GM19328 (cell line): ENCODE data around the gene DRC7.

Experiments
- ATAC-seq: cut with Tn5 transposase; IDR thresholded peaks from one replicate; pipeline ENCODE4 v1.9.1; 2021; ENCODE audit warnings: mild to moderate bottlenecking, moderate library complexity; ENCODE audit not compliant: unreplicated experiment

DRC7 gene

GRCh38 chr16:57690782-57691471, 3.7 kb upstream of the DRC7 start:
- ATAC-seq: no peak

- ATAC-seq: no peak
These were observed 2.0 kb upstream of the DRC7 start for GRCh38 chr16:57692636-57693035.

GRCh38 chr16:57693550-57693949, 1.1 kb upstream of the DRC7 start:
- no peak for ATAC-seq

GRCh38 chr16:57694231-57694724, 328 bp upstream of the DRC7 start:
- ATAC-seq: no peak

GRCh38 chr16:57695680-57696069, 1.1 kb downstream of the DRC7 start:
- ATAC-seq: no peak

- ATAC-seq: no peak
These were observed 1.6 kb downstream of the DRC7 start for GRCh38 chr16:57696240-57696639.

- no peak for ATAC-seq
These were observed 3.4 kb downstream of the DRC7 start for GRCh38 chr16:57697896-57698537.

- no peak for ATAC-seq
These were observed 4.3 kb downstream of the DRC7 start for GRCh38 chr16:57698812-57699405.

GRCh38 chr16:57699481-57699880, 4.9 kb downstream of the DRC7 start:
- no peak for ATAC-seq

- ATAC-seq: no peak
These were observed 5.3 kb downstream of the DRC7 start for GRCh38 chr16:57699899-57700298.

GRCh38 chr16:57700781-57701551, 6.4 kb downstream of the DRC7 start:
- no peak for ATAC-seq

GRCh38 chr16:57701759-57702371, 7.3 kb downstream of the DRC7 start:
- no peak for ATAC-seq

GRCh38 chr16:57703416-57704010, 8.9 kb downstream of the DRC7 start:
- no peak for ATAC-seq

- ATAC-seq: no peak
These were observed 9.7 kb downstream of the DRC7 start for GRCh38 chr16:57704011-57704904.

- no peak for ATAC-seq
These were observed 10.6 kb downstream of the DRC7 start for GRCh38 chr16:57704905-57705852.

- no peak for ATAC-seq
These were observed 12.1 kb downstream of the DRC7 start for GRCh38 chr16:57706717-57707116.

GRCh38 chr16:57707331-57707730, 12.7 kb downstream of the DRC7 start:
- no peak for ATAC-seq

- ATAC-seq: no peak
These were observed 13.6 kb downstream of the DRC7 start for GRCh38 chr16:57708168-57708567.
